Measurements from ENCODE around the gene CEP78.

Gene CEP78, protein sequence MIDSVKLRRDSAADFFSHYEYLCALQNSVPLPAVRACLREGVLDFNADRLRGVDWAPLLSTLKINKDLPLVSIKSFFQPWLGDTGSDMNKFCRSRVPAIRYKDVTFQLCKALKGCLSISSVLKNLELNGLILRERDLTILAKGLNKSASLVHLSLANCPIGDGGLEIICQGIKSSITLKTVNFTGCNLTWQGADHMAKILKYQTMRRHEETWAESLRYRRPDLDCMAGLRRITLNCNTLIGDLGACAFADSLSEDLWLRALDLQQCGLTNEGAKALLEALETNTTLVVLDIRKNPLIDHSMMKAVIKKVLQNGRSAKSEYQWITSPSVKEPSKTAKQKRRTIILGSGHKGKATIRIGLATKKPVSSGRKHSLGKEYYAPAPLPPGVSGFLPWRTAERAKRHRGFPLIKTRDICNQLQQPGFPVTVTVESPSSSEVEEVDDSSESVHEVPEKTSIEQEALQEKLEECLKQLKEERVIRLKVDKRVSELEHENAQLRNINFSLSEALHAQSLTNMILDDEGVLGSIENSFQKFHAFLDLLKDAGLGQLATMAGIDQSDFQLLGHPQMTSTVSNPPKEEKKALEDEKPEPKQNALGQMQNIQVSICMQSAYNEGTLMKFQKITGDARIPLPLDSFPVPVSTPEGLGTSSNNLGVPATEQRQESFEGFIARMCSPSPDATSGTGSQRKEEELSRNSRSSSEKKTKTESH

DNA sequence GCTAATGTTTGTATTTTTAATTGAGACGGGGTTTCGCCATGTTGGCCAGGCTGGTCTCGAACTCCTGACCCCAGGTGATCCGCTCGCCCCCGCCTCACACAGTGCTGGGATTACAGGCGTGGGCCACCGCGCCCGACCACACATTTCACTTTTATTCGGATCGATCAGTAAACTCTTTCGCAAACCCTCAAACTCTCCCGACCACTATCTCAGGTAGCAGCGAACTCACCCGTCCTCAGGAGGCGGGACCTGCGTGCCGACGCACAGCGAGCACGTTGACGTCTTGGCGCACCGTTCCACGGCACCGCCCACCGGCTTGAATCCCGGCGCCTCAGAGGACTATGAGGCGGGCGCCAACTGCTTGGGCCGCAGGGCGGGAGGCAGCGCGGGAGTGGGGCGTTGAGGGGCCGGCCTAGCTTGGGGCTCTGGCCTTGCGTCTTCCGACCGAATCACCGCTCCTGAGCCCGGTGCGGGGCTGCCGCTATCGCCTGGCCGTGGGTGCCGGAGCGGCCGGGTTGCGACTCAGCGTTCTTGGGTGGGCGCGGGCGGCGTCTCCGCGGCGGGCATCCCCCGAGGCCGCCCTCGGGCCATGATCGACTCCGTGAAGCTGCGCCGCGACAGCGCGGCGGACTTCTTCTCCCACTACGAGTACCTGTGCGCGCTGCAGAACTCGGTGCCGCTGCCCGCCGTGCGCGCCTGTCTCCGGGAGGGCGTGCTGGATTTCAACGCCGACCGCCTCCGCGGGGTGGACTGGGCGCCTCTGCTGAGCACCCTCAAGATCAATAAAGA is at the start of gene CEP78:
CEP78 (plus strand) TSS at position 314 of the 789 bp plus-strand sequence; CDS start at position 590, 276 bp downstream.
- H3K4me3 ChIP-seq (ENCODE audit: low read depth, low read length), result peak within 1 kb of the TSS; percentile 88
- peak; percentile 95 for DNase-seq (ENCODE audit: low read depth)
- TF ChIP-seq CTCF (IDR thresholded peaks at IDR 0.05; ENCODE audit: low read depth, low read length), result no peak
- TF ChIP-seq MYC (IDR thresholded peaks at IDR 0.05; ENCODE audit: low read depth, low read length), result peak; percentile 33; the same call in 1 of the 2 replicates
- TF ChIP-seq, protein P1, sequence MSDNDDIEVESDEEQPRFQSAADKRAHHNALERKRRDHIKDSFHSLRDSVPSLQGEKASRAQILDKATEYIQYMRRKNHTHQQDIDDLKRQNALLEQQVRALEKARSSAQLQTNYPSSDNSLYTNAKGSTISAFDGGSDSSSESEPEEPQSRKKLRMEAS (IDR thresholded peaks at IDR 0.05; ENCODE audit: low read depth, low read length), result peak; percentile 59; the same call in 1 of the 2 replicates
- TF ChIP-seq POLR2A (IDR thresholded peaks at IDR 0.05; ENCODE audit: extremely low read depth, insufficient read length), result peak; percentile 75

- H3K4me3 ChIP-seq (ENCODE audit: low read depth, low read length), result no peak overlapping the region
- DNase-seq (ENCODE audit: low read depth), result no peak
Measured at GRCh38 chr9:78187763-78188484, 48.0 kb upstream of the CEP78 start.

DNA sequence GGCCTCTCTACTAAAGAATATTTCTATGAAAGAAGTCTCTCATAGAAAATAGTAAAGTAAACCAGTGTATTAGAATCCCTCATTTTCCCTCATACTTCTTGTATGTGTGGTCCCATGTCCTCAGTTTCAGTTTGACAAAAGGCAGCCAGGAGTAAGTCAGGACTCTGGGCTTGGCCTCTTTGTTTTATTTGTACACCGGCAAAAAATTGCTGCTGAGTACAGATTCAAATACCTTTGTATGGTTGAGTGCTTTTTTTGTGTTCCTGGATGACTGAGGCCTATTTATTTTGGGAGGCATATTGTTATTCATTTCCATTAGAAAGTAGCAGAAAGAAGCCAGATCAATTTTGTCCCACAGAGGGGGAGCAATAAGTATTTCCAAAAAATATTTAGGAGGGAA is 47.3 kb upstream of the CEP78 start:
- TF ChIP-seq, protein P1 (IDR thresholded peaks at IDR 0.05; ENCODE audit: low read depth, low read length), result no peak
- no peak for TF ChIP-seq MYC (IDR thresholded peaks at IDR 0.05; ENCODE audit: low read depth, low read length)
- TF ChIP-seq CTCF (IDR thresholded peaks at IDR 0.05; ENCODE audit: low read depth, low read length), result no peak
- no peak for TF ChIP-seq POLR2A (IDR thresholded peaks at IDR 0.05; ENCODE audit: extremely low read depth, insufficient read length)
- no peak for DNase-seq (ENCODE audit: low read depth)
- H3K4me3 ChIP-seq (ENCODE audit: low read depth, low read length), result no peak overlapping the region

More at GRCh38 chr9:78187763-78188484, 48.0 kb upstream of the CEP78 start:
- TF ChIP-seq POLR2A (IDR thresholded peaks at IDR 0.05; ENCODE audit: extremely low read depth, insufficient read length) (no peak), MYC (IDR thresholded peaks at IDR 0.05; ENCODE audit: low read depth, low read length) (no peak), CTCF (IDR thresholded peaks at IDR 0.05; ENCODE audit: low read depth, low read length) (no peak)
- TF ChIP-seq, protein P1 (IDR thresholded peaks at IDR 0.05; ENCODE audit: low read depth, low read length), result no peak

DNA sequence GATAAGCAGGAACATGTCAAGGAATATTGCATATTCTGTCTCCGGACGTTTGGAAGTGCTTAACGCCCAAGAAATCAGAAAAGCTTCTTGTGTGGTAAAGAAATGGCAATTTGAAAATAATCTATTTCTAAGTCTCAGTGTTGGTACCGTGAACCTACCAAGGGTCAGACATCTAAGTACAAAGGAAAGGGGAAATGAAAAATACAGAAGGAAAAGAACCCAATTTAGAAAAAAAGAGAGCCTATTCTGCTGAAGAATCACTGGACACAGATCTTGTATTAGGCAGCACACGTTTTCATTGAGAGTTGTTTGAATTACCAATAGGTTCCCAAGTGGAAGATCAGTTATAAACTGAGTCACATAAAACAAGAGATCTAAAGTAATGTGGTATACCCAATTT is 46.9 kb upstream of the CEP78 start:
- DNase-seq (ENCODE audit: low read depth), result no peak
- no peak overlapping the region for H3K4me3 ChIP-seq (ENCODE audit: low read depth, low read length)
- no peak for TF ChIP-seq POLR2A (IDR thresholded peaks at IDR 0.05; ENCODE audit: extremely low read depth, insufficient read length)
- TF ChIP-seq, protein P1 (IDR thresholded peaks at IDR 0.05; ENCODE audit: low read depth, low read length), result no peak

- TF ChIP-seq, protein P1 (IDR thresholded peaks at IDR 0.05; ENCODE audit: low read depth, low read length), result no peak
- no peak for TF ChIP-seq CTCF (IDR thresholded peaks at IDR 0.05; ENCODE audit: low read depth, low read length)
- no peak for TF ChIP-seq MYC (IDR thresholded peaks at IDR 0.05; ENCODE audit: low read depth, low read length)
- no peak for TF ChIP-seq POLR2A (IDR thresholded peaks at IDR 0.05; ENCODE audit: extremely low read depth, insufficient read length)
- no peak for DNase-seq (ENCODE audit: low read depth)
- no peak overlapping the region for H3K4me3 ChIP-seq (ENCODE audit: low read depth, low read length)
Measured at GRCh38 chr9:78189461-78189860, 46.4 kb upstream of the CEP78 start.
